NCI-H1436 treated with DMSO at 0.1 percent for 48 hours (cell line): ENCODE measurements around the gene MAP2K2.
"Not testable (repeated sequence)": the region's sequence is repeated elsewhere in the genome, so short reads cannot be mapped to it uniquely, and the experiment has no call there.

Source experiments
- DNase-seq: peaks from one replicate; lab custom pipeline; 2025; lab: John Stamatoyannopoulos, UW

Gene MAP2K2

GRCh38 chr19:4123615-4124568 is at the start of gene MAP2K2:
Gene MAP2K2, minus strand, starts transcription at chr19:4124122. Its CDS starts 247 bp downstream, at chr19:4123875.
- DNase-seq: peak; percentile 53

- no peak for DNase-seq
Observed at GRCh38 chr19:4172861-4173473, 49.0 kb upstream of the MAP2K2 start.

- no peak for DNase-seq
Observed at GRCh38 chr19:4171676-4172075, 47.8 kb upstream of the MAP2K2 start.

GRCh38 chr19:4164262-4164661 is 40.3 kb upstream of the MAP2K2 start:
- no peak for DNase-seq

GRCh38 chr19:4161415-4162077 is 37.6 kb upstream of the MAP2K2 start:
- no peak for DNase-seq

- not testable (repeated sequence) for DNase-seq
Observed at GRCh38 chr19:4157971-4158370, 34.0 kb upstream of the MAP2K2 start.

GRCh38 chr19:4157164-4157563 is 33.2 kb upstream of the MAP2K2 start:
- no peak for DNase-seq

- no peak for DNase-seq
Observed at GRCh38 chr19:4154571-4155312, 30.8 kb upstream of the MAP2K2 start.

- no peak for DNase-seq
Observed at GRCh38 chr19:4152241-4152998, 28.5 kb upstream of the MAP2K2 start.

- DNase-seq: no peak
Observed at GRCh38 chr19:4151623-4152022, 27.7 kb upstream of the MAP2K2 start.

GRCh38 chr19:4149518-4150288 is 25.8 kb upstream of the MAP2K2 start:
- DNase-seq: no peak

GRCh38 chr19:4144666-4145249 is 20.8 kb upstream of the MAP2K2 start:
- DNase-seq: no peak

- DNase-seq: not testable (repeated sequence)
Observed at GRCh38 chr19:4142916-4143315, 19.0 kb upstream of the MAP2K2 start.

GRCh38 chr19:4140237-4140711 is 16.4 kb upstream of the MAP2K2 start:
- DNase-seq: no peak

- peak; percentile 6 for DNase-seq
Observed at GRCh38 chr19:4139614-4140236, 15.8 kb upstream of the MAP2K2 start.

- no peak for DNase-seq
Observed at GRCh38 chr19:4138445-4138844, 14.5 kb upstream of the MAP2K2 start.

GRCh38 chr19:4136680-4137088 is 12.8 kb upstream of the MAP2K2 start:
- no peak for DNase-seq

- not testable (repeated sequence) for DNase-seq
Observed at GRCh38 chr19:4135386-4135785, 11.5 kb upstream of the MAP2K2 start.

- no peak for DNase-seq
Observed at GRCh38 chr19:4134351-4134750, 10.4 kb upstream of the MAP2K2 start.
